HG02763 (cell line): ENCODE data around the gene SNX33.
"Not testable (repeated sequence)": the region's sequence is repeated elsewhere in the genome, so short reads cannot be mapped to it uniquely, and the experiment has no call there.

Source experiments
- ATAC-seq: cut with Tn5 transposase; IDR thresholded peaks from one replicate; pipeline ENCODE4 v1.9.1; 2021; ENCODE audit warnings: mild to moderate bottlenecking, moderate library complexity; ENCODE audit not compliant: unreplicated experiment

The SNX33 gene

DNA sequence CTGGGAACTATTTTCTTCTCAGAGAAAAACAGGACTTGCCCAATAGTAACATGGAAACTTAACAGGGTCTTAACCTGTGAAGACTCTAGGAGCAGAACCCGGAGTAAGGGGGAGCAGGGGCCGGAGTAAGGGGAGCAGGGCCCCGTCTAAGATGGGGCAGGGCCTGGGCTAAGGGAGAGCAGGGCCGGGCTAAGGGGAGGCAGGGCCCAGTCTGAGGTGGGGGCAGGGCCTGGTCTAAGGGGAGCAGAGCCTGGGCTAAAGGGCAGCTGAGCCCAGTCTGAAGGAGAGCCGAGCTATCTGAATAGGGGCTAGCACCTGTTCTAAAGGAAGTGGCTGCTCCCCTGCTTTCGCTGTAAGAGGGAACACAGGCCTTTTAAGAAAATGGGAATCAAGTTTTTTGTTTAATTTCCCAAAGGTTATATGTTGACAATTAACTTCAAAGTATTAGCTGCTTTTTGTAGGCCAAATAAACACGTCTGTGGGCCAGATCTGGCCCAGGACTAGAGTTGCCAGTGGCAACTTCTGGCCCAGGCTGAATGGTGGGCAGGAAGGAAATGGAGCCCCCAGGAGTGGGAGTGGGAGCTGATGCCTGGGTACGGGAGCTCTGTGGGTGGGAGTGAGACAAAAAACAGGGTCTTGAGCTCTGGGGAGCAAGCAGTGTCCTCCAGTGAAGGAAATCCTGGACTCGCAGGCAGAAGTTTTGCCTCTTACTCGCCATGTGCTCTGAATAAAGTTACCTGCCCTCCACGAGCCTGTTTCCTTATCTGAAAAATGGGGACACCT, 32.5 kb downstream of the SNX33 start:
- no peak for ATAC-seq

DNA sequence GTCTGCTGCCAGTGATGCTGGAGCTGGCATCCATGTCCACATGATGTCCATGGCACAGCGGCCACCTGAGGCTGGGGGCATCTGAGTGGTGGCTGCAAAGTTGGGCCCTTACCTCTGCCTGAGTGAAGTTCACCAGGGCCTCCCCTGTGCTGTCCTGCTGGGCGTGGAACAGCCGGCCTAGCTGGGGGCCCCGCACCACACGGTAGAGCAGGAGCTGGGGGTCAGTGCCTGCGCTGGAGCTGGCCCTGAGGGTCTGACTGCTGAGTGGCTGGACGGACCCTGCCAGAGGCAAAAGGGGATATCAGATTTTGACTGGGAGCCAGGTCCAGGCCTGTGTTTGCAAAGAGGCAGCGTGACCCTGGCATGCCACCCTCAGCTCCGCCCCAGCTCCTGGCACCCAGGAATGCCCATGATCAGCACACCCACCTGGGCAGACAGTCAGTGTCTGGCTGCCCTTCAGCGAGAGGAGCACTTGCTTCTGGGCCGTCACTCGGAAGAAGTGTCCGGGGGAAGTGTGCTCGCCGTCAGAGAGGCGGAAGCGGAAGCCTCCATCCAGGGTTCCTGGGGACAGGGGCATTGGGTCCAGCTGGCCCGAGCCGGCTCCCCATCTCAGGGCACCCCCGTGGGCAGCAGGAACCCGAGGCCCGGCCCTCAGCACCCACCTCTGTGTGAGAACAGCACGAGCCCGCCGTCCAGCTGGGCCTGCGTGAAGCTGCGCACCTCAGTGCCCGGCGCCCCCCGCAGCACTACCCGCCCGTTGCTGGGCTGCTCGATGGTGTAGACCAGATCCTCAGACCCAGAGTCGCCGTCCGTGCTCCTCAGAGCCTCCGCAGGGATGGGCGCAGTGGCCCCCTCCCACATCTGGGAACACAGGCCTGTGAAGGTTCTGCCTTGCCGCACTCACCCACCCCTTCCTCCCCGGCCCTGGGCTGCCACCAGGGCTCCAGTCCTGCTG, 34.7 kb downstream of the SNX33 start:
- no peak for ATAC-seq

DNA sequence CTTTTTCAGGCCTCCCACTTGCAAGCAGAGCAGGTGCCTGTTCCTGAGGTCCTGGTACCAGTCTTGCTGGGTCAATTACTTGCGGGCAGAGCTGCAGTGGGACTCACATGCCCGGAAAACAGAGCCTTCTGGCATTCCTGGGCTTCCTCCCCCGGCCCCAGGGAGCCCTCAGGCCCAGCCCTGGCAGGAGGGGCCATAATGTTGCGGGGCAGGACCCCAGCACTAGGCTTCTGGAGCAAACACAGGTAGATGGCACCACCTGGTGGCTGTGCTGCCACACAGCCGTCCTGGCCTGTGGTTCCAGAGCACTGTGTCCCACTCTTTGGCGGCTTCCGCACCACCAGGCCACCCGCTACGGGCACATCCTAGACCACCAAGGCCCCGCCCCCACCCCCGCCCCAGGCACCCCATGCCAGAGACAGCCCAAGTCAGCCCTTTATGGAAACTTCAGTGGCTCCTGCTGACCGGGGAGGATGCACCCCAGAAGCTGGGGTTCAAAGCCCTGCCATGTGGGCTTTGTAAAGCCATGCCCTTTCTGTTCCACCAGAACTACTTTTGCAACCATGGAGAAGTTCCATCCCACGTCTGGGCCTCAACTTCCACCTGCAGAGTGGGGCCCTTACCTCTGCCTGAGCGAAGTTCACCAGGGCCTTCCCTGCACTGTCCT, 36.1 kb downstream of the SNX33 start:
- peak; percentile 47 for ATAC-seq

DNA sequence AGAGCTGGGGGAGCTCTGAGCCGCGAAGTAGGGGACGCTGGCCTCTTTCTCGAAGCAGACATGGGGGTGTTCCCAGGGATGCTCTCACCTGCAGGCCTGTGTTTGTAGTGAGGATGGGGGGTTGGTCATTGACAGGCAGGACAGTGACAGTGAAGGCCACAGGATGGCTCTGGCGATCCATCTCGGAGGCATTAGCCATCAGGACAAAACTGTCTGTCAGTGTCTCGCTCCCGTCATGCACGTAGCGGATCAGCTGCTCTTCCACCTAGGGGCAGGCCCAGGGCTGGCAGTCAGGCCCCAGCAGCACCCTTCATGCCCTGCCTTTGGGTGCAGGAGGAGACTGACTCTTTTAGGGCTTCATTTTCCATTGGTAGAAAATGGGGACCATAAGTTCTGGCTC, 36.9 kb downstream of the SNX33 start:
- no peak for ATAC-seq

DNA sequence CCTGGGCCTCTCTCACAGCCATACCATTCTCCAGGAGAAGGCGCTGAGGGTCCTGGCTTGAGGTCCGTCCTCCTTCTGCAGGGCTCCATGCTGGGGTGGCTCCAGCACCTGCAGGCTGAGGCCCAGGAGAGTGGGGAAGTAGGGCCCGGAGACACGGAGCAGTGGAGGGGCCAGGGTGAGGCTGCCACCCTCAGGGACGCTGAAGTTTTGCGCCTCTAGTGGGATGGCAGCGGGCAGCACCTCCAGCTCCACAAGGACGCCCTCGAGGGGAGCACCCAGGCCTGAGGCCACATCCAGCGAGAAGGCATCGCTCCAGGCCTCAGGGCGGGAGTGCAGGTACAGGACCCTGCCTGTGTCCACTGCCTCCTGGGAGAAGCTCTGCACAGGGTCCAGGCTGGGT, 37.5 kb downstream of the SNX33 start:
- ATAC-seq, result no peak

DNA sequence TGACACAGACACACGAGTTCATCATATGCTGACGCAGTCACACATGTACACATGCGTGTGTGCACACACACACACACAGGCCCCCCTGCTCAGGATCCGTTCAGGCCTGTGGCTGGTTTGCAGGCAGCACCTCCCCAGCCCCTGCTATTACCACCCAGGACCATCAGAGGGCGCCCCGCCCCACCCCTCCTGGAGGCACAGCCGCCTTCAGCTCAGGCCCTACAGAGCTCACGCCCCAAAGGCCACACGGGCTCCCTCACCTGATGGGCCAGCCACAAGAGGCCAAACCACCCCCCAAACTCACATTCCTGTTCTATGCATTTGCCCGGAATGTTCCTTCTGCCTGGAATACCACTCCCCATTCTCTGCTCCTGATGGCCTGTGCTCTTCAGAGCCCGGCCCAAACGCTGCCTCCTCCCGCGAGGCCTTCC, 38.5 kb downstream of the SNX33 start:
- not testable (repeated sequence) for ATAC-seq

DNA sequence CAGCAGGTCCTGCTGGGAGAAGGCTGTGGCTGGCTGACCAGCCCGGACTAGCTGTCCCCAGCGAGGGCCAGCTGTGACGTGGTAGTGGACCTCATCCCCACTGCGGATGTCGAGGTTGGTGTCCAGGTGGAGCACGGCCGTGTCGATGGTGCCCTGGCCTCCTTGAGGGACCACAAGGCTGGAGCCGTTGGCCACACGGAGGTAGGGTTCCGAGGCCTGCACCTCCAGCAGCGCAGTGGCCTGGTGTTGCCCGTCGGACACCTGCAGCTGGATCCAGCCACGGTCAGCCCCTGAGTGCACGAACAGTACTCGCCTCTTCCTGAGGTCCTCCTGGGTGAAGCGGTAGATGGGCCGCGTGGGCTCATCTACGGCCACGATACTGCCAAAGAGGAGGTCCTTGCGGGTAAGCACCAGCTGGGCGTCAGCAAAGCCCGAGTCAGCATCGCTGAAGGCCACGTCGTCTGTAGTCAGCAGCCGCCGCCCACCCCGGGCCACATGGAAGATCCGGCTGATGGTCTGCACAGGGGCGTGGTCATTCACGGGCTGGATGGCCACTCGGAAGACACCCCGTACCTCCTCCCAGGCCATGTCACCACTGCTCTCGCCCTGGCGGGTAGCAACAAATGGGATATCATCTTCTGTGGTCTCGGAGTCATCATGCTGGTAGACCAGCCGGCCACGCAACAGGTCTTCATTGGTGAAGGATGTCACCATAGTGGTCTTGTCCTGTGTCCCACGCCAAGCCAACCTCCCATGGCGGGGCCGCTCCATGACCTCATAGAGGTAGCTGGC, 40.0 kb downstream of the SNX33 start:
- ATAC-seq, result no peak

DNA sequence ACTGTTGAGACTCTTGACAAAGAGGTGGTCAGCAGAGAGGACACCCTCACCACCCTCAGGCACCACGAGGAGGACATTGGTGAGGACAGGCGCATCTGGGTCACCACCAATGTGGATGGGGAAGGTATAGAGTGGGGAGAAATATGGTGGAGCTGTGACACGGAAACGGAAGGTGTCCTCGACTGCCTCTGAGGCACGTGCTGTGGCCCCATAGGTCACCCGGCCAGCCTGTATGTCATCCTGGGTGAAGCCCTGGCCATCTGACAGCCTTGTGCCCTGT, 40.5 kb downstream of the SNX33 start:
- ATAC-seq, result no peak

DNA sequence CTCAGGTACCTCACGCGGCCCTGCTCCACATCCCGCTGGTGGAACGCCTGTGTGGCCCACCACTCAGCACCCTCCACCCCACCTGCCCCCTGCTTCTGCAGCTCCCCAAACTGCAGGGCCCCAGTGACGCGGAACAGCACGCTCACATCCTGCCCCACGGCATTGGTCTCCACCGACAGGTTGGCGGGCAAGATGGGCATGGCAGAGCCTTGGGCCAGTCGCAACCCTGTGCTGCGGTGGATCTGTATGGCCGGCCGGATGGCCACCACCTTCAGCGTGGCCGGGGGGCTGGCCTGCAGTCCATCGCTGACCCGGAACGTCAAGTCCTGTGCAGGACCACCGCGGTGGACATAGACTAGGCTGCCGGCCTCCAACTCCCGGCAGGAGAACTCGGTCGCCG, 41.1 kb downstream of the SNX33 start:
- no peak for ATAC-seq

DNA sequence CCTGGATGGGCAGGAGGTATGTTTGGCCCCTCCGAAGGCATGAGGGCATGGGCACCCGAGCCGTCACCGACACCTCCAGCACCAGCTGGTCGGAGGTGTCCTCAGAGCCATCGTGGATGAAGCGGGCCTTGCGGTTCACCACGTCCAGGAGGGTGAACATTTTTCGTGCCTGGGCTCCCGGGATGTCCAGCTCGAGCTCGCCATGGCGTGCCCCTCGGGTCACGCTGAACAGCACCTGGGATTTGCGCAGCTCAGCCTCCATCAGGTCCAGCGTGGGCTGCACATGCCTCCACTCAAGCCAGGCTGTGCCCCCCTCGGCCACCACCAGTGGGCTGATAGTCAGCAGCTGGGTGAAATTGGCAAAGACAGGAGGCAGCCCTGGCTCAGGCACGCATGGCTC, 41.7 kb downstream of the SNX33 start:
- not testable (repeated sequence) for ATAC-seq

DNA sequence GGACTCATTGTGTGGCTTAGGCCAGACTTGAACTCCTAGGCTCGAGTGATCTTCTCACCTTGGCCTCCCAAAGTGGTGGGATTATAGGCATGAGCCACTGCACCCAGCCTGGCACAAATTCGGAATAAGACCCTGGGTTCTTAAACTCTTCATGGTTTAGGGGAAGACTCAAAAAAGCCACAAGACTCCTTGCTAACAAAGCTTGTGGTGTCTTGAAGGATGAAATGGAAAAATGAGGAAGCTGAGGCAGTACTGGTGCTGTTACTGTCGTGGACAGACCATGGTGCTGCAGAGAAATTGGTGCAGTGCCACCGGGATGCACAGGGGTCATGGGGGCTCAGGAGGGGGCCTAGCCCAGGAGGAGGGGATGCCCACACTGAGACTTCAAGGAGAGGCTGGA, 44.6 kb downstream of the SNX33 start:
- ATAC-seq, result not testable (repeated sequence)

DNA sequence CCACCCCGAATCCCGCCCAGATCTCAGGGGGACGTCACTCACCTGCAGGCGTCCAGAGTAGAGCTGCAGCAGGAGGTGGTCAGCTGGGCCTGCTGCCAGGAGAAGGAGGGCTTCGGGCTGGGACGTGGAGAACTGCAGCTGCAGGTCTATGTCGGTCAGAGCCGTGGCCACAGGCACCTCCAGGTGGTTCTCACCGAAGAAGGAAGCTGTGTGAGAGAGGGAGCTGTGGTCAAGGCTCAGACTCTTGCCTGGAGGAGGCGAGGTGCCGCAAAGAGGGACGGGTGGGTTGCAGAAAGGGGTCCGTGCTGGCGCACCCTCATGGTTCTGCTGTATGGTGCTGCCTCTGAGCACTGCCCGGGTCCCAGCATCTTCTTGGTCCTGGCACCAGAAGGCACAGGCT, 45.3 kb downstream of the SNX33 start:
- not testable (repeated sequence) for ATAC-seq

DNA sequence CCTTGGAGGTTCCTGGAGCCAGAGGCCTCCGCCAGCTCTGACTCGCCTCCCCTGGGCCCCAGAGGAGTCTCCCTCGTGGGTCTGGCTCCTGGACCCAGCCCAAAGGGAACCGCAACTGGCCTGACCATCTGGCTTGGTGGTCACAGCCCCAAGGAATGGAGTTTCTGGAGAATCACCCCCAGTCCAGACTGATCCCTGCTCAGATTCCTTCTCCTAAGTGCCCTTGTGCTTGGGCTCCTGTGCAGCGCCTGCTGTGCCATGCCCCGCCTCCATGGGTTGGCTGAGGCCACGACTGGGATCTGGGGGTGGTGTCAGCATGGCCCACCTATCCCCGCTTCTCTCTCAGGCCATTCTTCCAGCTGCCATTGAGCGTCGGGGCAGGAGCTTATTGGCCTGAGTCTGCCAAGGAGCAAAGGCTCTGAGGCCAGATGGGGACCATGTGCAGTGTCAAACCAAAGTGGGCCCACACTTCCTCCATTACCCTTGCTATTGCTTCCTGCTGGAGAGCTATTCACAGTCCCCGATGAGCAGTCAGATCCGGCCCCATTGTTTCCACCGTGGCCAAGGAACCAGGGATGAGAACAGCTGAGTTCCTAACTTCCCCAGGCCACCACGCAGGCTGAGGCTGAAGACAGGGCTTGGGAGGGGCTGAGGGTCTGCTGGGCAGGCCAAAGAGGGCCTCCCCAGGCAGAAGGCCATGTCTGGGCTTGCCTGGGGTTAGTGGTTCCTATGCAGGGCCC, 46.0 kb downstream of the SNX33 start:
- no peak for ATAC-seq

DNA sequence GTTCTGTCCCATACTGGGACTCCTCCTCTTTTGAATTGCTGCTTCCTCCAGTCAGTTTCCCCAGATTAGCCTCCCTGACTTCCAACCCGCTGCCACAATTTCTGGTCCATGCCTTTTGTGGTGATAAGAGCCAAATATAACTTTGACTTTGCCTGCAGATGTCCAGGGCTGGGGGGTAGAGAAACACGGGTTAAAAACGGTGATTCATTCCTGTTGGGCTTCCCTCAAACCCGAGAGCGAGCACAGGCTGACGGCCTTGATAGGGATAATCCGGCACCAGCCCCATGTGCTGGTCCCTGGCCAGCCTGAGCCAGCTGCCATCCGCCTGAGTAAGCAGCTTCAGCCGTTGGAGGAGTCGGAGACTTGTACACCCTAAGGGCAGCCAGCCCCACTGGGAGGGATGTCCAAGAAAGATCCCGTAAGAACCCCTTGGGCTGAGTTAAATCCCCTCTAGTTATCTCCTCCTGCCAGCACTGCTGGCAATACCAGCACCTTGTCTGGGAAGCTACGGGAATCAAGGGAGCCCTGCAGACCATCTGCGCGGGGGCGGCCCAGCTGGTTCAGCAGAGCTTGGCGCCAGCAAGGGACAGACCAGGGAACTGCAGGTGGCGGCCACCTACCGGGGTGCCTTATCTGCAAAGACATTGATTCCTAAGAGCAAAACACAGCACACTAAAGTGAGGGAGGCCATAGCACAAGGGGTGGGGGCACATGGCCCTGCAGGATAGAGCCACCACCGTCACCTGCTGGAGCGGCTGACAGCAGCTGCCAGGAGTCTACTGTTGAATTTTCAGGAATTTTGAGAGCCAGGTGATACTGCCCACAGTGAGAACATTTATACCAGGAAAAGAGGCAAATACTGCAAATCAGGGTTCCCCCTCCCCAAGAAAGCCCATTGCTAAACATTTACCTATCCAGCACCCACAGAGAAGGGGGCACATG, 46.8 kb downstream of the SNX33 start:
- ATAC-seq, result no peak

DNA sequence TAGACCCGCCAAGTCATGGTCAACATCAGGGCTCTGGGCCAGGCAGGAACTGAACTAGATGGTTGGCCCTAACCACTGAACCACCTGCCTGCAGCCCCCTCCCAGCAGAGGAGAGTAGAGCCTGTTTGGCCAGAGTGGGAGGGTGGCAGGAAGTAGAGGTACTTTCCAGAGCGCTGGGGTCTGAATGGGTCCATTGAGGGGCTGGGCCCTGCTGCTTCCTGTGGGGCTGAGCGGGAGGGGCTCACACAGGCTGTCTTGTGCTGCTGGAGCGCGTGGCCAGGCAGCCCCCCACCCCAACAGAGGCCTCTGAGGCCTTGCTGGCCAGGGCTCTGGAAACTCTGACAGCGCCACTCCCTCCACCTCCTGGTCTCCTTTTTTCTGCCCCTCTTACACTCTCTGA, 47.5 kb downstream of the SNX33 start:
- no peak for ATAC-seq

DNA sequence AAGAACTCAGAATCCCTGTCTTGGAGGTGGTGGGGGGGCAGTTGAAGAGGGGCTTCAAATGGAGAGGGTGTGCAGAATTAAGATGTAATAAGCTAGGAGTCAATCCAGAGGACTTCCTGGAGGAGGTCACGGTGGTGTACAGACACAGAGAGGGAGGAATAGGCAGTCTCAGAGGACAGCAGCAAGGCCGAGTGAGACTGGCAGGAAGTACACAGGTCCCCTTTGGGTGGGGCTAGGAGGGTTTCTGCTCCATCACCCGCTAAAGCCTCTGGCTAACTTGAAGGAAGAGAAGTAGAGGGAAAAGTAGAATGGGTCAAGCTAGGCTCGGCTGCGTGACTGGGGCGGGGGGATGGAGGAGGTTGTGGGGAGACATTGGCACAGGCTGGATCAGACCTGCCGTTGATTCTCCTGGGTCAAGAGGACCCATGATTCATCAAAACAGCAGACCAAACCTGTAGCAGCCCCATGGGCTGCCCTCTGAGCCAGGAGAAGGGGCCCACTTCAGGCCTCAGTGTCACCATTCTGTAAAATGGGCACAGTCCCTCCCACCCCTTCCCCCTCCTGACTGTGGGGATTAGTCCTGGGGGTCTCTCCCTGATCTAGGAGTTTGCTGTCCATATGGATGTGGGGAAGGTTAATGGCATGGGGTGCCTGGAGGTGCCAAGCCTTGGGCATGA, 48.1 kb downstream of the SNX33 start:
- ATAC-seq, result no peak

DNA sequence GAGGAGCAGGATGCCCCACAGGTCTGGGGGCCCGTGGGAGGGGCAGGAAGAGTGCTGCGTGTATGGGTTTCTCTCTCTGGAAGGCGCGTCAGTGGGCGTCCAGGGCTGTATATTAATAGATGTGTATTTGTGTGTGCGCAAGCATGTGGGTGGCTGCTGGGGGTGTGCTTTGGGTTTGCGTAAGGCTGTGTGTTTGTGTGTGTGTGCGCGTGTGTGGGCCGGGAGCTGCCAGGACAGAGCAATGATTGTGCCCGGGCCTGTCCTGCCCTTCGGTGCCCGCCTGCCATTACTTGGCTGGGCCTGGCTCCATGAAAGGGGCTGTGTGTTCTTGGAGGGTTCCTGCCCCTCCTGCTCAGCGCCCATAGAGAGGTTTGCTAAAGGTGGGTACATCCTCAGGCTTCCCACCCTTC, 48.6 kb downstream of the SNX33 start:
- ATAC-seq, result no peak

DNA sequence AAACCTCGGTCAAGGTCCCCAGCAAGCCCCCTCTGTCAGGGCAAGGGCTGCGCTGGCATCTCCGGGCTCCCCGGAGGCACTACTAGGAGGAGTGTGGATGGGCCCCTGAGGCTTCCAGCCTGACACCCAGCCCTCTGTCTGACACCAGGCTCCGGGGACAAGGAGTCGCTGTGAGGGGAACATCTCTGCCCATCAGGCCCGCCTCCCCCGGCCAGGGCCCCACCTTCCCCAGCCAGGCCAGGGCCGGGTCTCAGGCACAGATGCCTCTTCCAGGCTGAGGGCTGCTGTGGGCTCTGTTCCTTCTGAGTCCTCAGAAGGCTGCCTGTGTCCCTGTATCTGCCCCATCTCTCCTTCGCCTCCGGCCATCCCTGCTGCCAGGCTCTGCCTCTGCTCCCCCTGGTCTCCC, 49.1 kb downstream of the SNX33 start:
- ATAC-seq, result no peak

DNA sequence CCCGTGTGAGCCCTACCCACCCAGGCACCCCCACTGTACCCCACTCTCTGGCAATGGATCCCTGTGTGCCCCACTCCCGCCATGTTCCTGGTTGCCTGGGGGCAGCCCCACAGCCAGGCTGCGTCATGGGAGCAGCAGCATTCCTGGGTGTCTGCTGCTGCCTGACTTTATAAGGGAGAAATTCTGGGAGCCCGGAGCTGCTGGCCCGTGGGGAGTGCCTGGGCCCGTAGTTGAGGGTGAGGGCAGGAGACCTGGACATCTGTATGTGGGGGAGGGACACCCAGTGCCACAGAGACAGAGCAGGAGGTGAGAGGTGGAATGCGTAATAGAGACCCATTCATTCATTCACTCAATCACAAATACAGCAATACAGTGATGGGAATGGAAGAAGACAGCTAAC, 49.8 kb downstream of the SNX33 start:
- no peak for ATAC-seq
